ENCODE data around the gene PKD2.
A peak's percentile ranks its signal among the peaks of the same experiment; 100 is the strongest.
"Not testable (repeated sequence)": the region's sequence is repeated elsewhere in the genome, so short reads cannot be mapped to it uniquely, and the experiment has no call there.

Gene PKD2

GRCh38 chr4:87986508-87986907 lies 20.9 kb upstream of the PKD2 start:
- no peak for DNase-seq (ENCODE audit: low read depth in 2 of 2)

GRCh38 chr4:87989765-87990164 lies 17.7 kb upstream of the PKD2 start:
- DNase-seq (ENCODE audit: low read depth in 2 of 2): no peak

DNA sequence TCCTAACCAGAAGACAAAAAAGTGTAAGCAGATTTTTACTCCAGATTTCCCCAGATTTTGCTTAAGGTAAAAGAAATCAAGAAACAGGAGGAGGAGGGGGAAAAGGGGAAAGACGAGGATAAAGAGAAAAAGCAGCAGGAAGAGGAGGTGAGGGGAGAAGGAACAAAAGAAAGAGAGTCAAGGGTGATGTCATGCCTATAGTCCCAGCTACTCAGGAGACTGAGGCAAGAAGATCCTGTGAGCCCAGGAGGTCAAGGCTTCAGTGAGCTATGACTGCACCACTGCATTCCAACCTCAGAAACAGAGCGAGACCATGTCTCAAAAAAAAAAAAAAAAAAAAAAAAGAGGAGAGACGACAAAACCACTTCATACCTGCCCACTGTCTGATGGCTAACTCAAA lies 12.0 kb upstream of the PKD2 start:
- DNase-seq (ENCODE audit: low read depth in 2 of 2): no peak

DNA sequence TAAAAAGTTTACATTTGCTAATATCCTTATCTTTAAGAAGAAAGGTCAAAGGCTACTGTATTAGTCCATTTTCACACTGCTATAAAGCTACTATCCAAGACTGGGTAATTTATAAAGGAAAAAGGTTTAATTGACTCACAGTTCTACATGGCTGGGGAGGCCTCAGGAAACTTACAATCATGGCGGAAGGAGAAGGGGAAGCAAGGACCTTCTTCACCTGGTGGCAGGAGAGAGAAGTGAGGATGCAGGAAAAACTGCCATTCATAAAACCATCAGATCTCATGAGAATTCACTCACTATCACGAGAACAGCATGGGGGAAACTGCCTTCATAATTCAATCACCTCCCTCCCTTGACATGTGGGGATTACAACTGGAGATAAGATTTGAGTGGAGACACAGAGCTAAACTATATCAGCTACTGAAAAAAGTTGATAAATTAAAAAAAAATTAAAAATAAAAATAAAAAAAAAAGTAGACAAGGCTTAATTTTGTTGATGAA lies 8.2 kb upstream of the PKD2 start:
- DNase-seq (ENCODE audit: low read depth in 2 of 2): not testable (repeated sequence)

- DNase-seq (ENCODE audit: low read depth in 2 of 2): no peak
Measured at GRCh38 chr4:88001871-88002270, 5.6 kb upstream of the PKD2 start.

DNA sequence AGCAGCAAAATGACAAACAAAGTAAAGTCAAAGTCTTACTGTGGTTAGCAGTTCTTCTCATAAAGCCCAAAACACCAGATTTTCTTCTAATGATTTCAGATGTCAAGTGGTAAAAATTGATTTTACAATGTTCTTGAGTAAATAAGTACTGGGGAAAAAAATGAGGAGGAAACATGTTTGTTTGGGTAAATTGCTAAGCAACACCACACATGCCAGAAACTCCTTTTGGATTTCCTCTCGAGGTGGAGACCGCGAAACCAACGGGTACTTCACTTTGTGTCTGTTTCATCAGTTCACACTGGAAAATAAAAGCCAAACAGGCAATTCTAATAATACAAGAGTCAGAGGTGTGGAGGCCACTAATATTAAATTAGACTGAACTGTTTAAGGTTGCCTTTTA lies 4.6 kb upstream of the PKD2 start:
- DNase-seq (ENCODE audit: low read depth in 2 of 2): no peak

GRCh38 chr4:88003261-88003660 lies 4.2 kb upstream of the PKD2 start:
- no peak for DNase-seq (ENCODE audit: low read depth in 2 of 2)

DNA sequence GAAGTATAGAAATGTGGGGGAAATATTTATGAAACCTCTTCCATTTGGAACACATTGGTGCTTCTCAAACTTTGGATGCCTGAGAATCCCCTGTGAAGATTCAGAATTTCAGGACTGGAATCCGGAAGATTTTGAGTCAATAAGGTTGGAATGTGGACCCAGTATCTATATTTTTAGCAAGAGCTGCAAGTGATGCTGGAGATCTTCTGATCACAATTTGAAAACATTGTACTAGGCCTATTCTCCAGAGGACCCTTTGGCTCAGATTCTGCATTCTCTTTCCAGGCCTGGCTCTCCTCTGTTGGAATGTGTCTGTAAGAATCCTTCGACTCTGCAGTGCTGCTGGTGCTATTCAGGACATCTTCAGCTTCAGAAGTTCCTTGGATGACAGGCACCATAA lies 2.4 kb upstream of the PKD2 start:
- DNase-seq (ENCODE audit: low read depth in 2 of 2): no peak

DNA sequence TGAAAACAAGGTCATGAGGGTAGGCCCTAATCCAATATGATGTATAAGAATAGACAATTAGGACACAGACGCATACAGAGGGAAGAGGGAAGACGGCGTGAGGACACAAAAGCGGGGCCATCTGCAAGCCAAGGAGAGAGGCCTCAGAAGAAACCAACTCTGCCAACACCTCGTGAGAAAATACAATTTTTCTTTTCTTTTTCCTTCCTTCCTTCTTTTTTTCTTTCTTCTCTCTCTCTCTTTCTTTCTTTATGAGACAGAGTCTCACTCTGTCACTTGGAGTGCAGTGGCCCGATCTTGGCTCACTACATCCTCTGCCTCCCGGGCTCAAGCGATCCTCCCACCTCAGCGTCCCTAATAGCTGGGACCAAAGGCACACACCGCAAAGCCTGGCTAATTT lies 1.5 kb upstream of the PKD2 start:
- no peak for DNase-seq (ENCODE audit: low read depth in 2 of 2)

DNA sequence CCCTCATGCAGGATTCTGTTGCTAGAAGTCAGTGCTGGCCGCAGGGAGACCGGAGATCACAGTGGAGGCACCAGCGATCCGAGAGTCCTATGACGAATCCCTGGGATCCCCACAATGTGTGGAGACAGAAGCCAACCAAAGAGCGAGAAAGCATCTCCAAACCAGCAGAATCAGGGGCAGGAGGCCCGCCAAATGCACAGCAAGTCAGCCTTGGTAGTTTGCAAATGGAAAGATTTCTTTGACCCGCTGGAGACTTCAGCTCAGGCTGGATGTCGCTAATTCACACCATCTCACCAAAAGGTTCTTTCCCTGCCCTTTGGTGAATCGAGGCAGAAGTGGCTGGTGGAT lies 505 bp upstream of the PKD2 start:
- DNase-seq (ENCODE audit: low read depth in 2 of 2): no peak

- DNase-seq (ENCODE audit: low read depth in 2 of 2): peak in 1 of 2 donors; percentile 12
Measured at GRCh38 chr4:88008122-88008742, 797 bp downstream of the PKD2 start.

- no peak for DNase-seq (ENCODE audit: low read depth in 2 of 2)
Measured at GRCh38 chr4:88008743-88009171, 1.3 kb downstream of the PKD2 start.

DNA sequence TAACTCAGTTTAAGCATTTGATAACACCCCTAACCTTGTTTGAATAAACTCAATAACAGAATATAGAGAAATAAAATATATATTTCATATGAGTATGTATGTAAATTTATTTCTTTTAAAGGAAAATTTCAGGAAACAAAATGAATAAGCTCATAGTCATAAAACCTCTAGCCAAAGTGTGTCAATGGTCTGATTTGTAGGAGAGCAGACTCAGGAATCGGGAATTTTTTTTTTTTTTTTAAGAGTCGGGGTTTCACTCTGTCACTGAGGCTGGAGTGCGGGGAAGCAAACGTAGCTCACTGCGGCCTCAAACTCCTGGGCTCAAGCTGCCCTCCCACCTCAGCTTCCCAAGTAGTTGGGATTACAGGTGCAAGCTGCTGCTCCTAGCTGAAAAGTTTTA lies 2.4 kb downstream of the PKD2 start:
- DNase-seq (ENCODE audit: low read depth in 2 of 2): no peak

DNA sequence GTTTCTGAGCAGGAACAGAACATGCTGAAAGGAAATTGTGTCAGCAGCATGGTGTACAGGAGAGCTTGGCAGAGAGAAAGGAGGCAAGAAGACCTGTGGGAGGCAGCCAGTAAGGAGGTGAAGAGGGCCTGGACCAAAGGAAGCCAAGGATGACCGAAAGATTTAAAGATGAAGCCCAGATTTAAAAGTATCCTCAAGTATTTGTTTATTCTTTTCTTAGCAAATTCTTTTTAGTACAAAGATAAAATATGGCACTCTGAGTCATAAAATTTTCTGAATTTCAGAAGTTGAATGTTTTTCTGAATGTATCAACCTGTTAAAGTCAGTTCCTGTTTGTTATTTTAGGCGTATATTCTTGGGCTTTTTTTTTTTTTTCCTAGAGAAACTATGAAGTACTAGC lies 3.5 kb downstream of the PKD2 start:
- no peak for DNase-seq (ENCODE audit: low read depth in 2 of 2)

DNA sequence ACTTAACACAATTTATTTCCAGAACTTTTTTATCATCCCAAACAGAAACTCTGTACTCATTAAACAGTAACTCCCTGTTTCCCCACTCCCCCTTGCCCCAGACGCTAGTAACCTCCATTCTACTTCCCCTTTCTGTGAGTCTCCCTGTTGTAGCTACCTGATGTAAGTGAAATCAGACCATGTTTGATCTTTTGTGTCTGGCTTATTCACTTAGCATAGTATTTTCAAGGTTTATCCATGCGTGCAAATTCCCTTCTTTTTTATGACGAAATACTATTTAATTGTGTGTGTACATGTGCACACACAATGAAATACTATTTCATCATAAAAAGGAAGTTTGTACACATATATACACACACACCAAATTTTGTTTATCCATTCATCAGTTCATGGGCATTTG lies 5.2 kb downstream of the PKD2 start:
- no peak for DNase-seq (ENCODE audit: low read depth in 2 of 2)

- DNase-seq (ENCODE audit: low read depth in 2 of 2): no peak
Measured at GRCh38 chr4:88014386-88014905, 7.0 kb downstream of the PKD2 start.

- no peak for DNase-seq (ENCODE audit: low read depth in 2 of 2)
Measured at GRCh38 chr4:88015659-88016295, 8.3 kb downstream of the PKD2 start.

DNA sequence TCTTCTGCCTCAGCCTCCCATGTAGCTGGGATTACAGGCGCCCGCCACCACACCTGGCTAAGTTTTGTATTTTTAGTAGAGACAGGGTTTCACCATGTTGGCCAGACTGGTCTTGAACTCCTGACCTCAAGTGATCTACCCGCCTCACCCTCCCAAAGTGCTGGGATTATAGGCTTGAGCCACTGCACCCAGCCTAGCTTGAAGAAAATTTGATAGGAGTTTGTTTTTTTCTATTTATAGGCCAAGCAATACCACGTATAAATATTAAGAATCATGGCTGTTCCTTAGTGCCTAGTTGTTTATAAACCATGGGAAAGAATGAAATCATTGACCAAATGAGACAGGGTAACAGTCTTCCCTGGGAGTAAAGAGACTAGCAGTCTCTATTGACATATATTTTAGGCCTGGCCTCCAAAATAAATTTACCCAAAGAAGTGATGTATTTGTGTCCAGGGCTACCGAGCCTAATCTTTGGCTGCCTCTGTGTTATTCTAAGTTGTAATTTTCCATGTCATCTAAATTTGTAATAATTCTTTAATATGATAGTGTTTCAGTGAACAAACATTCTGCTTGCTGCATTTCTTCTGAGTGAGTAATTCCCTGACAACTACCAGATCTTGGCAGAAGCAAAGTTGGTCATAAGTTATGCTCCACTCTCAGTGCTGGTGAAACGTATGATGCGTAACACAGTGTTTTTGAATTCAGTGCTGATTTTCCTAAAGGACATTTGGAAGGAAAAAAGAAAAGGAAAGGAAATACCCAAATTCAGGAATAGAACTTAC lies 10.3 kb downstream of the PKD2 start:
- DNase-seq (ENCODE audit: low read depth in 2 of 2): no peak

DNA sequence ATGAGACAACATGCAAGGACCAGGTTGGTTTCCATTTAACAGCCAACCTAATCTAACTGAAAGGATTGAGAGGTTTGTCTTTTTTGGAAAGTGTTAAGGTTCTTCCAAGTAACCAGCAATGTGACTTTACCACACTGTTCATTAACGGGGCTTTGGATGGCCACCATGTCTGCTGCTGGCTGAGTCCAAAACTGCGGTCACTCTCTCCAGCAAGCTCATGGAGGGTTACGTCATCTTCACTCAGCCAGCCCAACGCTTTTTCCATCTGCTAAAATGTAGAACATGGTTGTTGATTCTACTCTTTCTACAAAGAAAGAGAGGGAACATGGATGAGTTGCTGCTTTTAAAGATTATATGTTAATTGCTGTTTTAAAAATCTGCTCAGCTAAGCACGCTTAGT lies 11.0 kb downstream of the PKD2 start:
- no peak for DNase-seq (ENCODE audit: low read depth in 2 of 2)

GRCh38 chr4:88021824-88022223 lies 14.4 kb downstream of the PKD2 start:
- no peak for DNase-seq (ENCODE audit: low read depth in 2 of 2)

GRCh38 chr4:88022289-88022688 lies 14.9 kb downstream of the PKD2 start:
- DNase-seq (ENCODE audit: low read depth in 2 of 2): no peak

GRCh38 chr4:88025868-88026661 lies 18.6 kb downstream of the PKD2 start:
- DNase-seq (ENCODE audit: low read depth in 2 of 2): not testable (repeated sequence)
